ENCODE measurements around the gene NDUFC1.

Gene NDUFC1

DNA sequence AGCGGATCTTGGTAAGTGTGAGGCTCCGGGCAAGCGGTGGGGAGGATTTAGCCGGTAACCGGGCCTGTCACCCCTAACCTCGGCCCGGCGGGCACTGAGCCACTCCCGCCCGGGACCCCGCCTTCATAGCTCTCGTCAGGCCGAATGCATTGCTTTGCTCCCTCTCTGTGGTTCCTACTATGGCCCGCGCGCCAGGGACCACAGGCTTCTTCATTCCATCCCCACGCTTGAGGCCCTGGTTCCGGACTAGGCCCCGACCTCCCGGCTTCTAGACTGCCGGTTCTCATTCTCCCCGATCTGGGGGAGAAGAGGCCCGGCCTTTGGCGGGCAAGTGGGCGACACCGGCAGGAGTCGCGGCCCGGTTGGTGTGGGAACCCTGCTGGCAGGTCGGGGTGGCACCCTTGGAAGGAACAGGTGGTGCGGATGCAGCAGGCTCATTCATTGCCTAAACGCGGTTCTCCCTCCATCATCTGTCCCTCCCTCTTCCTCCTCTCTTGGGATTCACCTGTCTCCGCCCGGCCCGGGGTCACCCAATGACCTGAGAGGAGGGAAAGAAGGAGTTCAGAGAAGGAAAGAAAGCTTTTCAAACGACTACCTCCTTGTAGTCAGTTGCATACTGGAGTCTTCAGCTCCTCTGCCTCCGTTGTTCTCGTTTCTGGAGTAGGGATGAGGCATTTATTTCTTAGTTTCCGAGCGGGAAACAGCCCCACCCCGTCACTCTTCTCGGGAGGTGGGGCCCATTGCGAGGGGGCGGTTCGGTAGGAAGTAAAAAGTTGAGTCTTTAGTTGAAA, at the start of gene NDUFC1:
NDUFC1 (minus strand) TSS at position 657 of the 791 bp plus-strand sequence. CDS start 6,679 bp downstream, outside the sequence.
- TF ChIP-seq, protein P1, sequence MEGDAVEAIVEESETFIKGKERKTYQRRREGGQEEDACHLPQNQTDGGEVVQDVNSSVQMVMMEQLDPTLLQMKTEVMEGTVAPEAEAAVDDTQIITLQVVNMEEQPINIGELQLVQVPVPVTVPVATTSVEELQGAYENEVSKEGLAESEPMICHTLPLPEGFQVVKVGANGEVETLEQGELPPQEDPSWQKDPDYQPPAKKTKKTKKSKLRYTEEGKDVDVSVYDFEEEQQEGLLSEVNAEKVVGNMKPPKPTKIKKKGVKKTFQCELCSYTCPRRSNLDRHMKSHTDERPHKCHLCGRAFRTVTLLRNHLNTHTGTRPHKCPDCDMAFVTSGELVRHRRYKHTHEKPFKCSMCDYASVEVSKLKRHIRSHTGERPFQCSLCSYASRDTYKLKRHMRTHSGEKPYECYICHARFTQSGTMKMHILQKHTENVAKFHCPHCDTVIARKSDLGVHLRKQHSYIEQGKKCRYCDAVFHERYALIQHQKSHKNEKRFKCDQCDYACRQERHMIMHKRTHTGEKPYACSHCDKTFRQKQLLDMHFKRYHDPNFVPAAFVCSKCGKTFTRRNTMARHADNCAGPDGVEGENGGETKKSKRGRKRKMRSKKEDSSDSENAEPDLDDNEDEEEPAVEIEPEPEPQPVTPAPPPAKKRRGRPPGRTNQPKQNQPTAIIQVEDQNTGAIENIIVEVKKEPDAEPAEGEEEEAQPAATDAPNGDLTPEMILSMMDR (IDR thresholded peaks at IDR 0.05; ENCODE audit: poor library complexity, severe bottlenecking) = no peak
- peaks cover 39% of the 10 kb centered on the region for H3K36me3 ChIP-seq (ENCODE audit: low read depth)
- peak within 1 kb of the TSS; percentile 77 for H3K27ac ChIP-seq (ENCODE audit: poor library complexity, severe bottlenecking)
- DNase-seq (ENCODE audit: low spot score) (peak; percentile 69), ATAC-seq (ENCODE audit: low read depth) (peak; percentile 50)
- H3K4me1 ChIP-seq (ENCODE audit: insufficient read depth, poor library complexity, severe bottlenecking) = peaks cover 27% of the 10 kb centered on the region
- no peaks in the 10 kb centered on the region for H3K27me3 ChIP-seq (ENCODE audit: insufficient read depth, poor library complexity, severe bottlenecking)
- H3K9me3 ChIP-seq (ENCODE audit: severe bottlenecking) = no peaks in the 10 kb centered on the region
- peak within 1 kb of the TSS; percentile 81 for H3K4me3 ChIP-seq (ENCODE audit: severe bottlenecking)

DNA sequence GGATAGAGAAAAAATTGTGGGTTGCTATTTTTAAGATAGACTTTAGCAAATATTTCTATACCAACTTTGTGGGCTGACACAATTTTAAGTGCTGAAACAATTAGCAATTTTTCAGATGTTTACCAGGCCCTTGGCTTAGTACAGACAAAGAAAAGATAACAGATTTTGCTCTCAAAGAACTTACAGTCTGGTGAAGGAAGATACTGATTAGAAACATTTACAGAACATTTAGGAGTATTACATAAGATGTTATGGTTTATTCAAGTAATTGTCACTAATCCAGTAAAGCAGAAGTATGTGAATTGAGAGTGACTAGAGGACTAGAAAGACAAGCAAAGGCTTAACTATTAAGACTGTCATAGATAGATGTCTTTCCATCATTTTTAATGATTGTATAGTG, 35.3 kb upstream of the NDUFC1 start:
- TF ChIP-seq, protein P1 (IDR thresholded peaks at IDR 0.05; ENCODE audit: poor library complexity, severe bottlenecking) = no peak
- H3K36me3 ChIP-seq (ENCODE audit: low read depth) = peaks cover 80% of the 10 kb centered on the region
- no peak for DNase-seq (ENCODE audit: low spot score)
- ATAC-seq (ENCODE audit: low read depth) = no peak
- no peaks in the 10 kb centered on the region for H3K27me3 ChIP-seq (ENCODE audit: insufficient read depth, poor library complexity, severe bottlenecking)
- no peaks in the 10 kb centered on the region for H3K9me3 ChIP-seq (ENCODE audit: severe bottlenecking)
- H3K4me1 ChIP-seq (ENCODE audit: insufficient read depth, poor library complexity, severe bottlenecking) = peaks cover 6% of the 10 kb centered on the region
- H3K27ac ChIP-seq (ENCODE audit: poor library complexity, severe bottlenecking) = no peak overlapping the region
- H3K4me3 ChIP-seq (ENCODE audit: severe bottlenecking) = no peak overlapping the region

DNA sequence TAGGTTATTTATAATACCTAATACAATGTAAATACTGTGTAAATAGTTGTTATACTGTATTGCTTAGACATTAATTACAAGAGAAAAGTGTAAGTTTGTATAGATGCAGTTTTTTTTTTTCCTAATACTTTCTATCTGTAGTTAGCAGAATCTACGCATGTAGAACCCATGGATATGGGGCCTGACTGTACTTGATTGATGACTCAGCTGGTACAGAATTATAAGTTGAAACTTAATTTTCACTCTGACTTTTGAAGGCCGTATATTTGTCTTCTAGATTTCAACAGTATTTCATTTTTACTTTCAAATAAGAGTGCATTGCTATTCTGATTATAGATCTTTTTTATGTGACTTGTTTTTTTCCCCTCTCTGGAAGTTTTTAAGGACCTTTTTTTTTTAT, 30.8 kb upstream of the NDUFC1 start:
- H3K27ac ChIP-seq (ENCODE audit: poor library complexity, severe bottlenecking) = no peak overlapping the region
- H3K36me3 ChIP-seq (ENCODE audit: low read depth) = peaks cover 54% of the 10 kb centered on the region
- H3K4me1 ChIP-seq (ENCODE audit: insufficient read depth, poor library complexity, severe bottlenecking) = peaks cover 13% of the 10 kb centered on the region
- TF ChIP-seq, protein P1 (IDR thresholded peaks at IDR 0.05; ENCODE audit: poor library complexity, severe bottlenecking) = no peak
- ATAC-seq (ENCODE audit: low read depth) = peak; percentile 45; the same call in 1 of the 3 replicates
- H3K9me3 ChIP-seq (ENCODE audit: severe bottlenecking) = no peaks in the 10 kb centered on the region
- no peaks in the 10 kb centered on the region for H3K27me3 ChIP-seq (ENCODE audit: insufficient read depth, poor library complexity, severe bottlenecking)
- H3K4me3 ChIP-seq (ENCODE audit: severe bottlenecking) = no peak overlapping the region
- no peak for DNase-seq (ENCODE audit: low spot score)

DNA sequence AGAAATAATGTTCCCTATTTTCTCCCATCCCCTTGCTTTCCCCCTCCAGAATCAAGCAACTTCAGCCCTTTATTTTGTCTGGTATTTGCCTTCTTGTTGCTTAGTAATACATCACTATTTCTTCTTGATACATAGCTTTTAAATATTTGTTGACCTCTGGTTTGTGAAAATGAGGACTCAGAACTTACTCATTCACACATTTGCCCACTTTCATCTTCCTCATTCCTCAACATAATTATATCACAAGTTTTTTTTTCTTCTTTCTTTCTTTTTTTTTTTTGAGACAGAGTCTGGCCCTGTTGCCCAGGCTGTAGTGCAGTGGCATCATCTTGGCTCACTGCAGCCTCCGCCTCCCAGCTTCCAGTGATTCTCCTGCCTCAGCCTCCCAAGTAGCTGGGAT, 28.9 kb upstream of the NDUFC1 start:
- Histone ChIP-seq H3K4me3 (ENCODE audit: severe bottlenecking) (no peak overlapping the region), H3K9me3 (ENCODE audit: severe bottlenecking) (no peaks in the 10 kb centered on the region), H3K27me3 (ENCODE audit: insufficient read depth, poor library complexity, severe bottlenecking) (no peaks in the 10 kb centered on the region), H3K36me3 (ENCODE audit: low read depth) (peaks cover 52% of the 10 kb centered on the region), H3K27ac (ENCODE audit: poor library complexity, severe bottlenecking) (no peak overlapping the region), H3K4me1 (ENCODE audit: insufficient read depth, poor library complexity, severe bottlenecking) (peaks cover 13% of the 10 kb centered on the region)
- TF ChIP-seq, protein P1 (IDR thresholded peaks at IDR 0.05; ENCODE audit: poor library complexity, severe bottlenecking) = no peak
- ATAC-seq (ENCODE audit: low read depth) = no peak
- no peak for DNase-seq (ENCODE audit: low spot score)

DNA sequence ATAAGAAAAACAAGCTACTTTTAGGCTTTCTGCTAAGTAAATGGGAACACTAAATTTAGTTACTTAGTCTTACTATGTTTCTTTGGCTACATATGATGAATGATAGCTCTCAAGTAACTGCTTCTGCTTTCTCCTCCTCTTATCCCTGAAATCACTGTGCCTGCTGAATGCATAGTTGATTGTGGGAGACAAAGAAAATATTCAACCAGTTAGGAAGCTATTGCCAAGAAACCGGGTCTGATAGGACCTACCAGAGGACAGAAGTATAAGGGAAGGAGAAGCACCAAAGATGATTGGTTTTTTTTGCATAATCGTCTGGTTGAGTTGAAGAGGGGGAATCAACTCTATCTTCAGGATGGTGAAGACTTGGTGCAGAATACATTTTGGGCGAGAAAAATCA, 28.0 kb upstream of the NDUFC1 start:
- Histone ChIP-seq H3K9me3 (ENCODE audit: severe bottlenecking) (no peaks in the 10 kb centered on the region), H3K4me3 (ENCODE audit: severe bottlenecking) (no peak overlapping the region), H3K36me3 (ENCODE audit: low read depth) (peaks cover 47% of the 10 kb centered on the region), H3K4me1 (ENCODE audit: insufficient read depth, poor library complexity, severe bottlenecking) (peaks cover 13% of the 10 kb centered on the region), H3K27ac (ENCODE audit: poor library complexity, severe bottlenecking) (no peak overlapping the region), H3K27me3 (ENCODE audit: insufficient read depth, poor library complexity, severe bottlenecking) (no peaks in the 10 kb centered on the region)
- TF ChIP-seq, protein P1 (IDR thresholded peaks at IDR 0.05; ENCODE audit: poor library complexity, severe bottlenecking) = no peak
- DNase-seq (ENCODE audit: low spot score) (no peak), ATAC-seq (ENCODE audit: low read depth) (no peak)

Data from RWPE2 (cell line).